GM21447 (cell line): ENCODE results near the gene CFAP161.
"Not testable (repeated sequence)": the region's sequence is repeated elsewhere in the genome, so short reads cannot be mapped to it uniquely, and the experiment has no call there.

Experiments used
- ATAC-seq: cut with Tn5 transposase; IDR thresholded peaks from one replicate; pipeline ENCODE4 v1.9.1; 2021; ENCODE audit not compliant: unreplicated experiment

CFAP161 gene

DNA sequence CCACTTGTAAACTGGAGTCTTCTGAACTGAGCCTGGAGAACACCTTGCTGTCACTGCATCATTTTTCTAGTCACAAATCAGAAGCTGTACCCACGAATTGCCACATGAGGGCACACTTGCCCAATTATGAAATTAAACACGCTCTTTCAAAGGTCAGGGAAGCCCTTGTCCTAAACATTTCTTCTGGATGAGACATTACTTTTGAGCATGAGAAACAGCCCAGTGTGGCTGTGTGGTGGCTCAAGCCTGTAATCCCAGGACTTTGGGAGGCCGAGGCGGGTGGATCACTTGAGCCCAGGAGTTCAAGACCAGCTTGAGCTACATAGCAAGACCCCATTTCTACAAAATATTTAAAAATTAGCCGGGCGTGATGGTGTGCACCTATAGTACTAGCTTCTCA, 27.5 kb upstream of the CFAP161 start:
- ATAC-seq = no peak

DNA sequence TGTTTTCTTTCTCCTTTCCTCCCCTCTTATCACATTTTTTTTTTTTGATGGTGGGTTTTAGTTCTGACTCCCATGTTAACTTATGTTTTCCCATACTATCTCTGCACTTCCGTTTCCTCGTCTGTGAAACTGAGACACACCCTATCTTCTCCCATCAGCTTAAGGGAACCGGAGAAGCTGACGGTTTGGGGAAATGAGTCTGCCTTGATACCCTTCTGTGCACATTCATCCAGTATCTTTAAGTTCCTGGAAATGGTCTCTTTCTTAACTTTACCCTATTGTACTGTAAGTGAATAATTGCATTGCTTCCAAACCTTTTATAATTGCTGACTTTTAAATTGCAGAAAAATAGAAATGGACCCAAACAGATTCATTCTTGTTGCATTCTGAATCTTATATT, 26.2 kb upstream of the CFAP161 start:
- ATAC-seq = no peak

GRCh38 chr15:81108427-81108826, 25.6 kb upstream of the CFAP161 start:
- no peak for ATAC-seq

GRCh38 chr15:81111018-81111417, 23.1 kb upstream of the CFAP161 start:
- no peak for ATAC-seq

GRCh38 chr15:81111510-81112470, 22.3 kb upstream of the CFAP161 start:
- peak; percentile 97 for ATAC-seq

GRCh38 chr15:81113204-81113657, 20.8 kb upstream of the CFAP161 start:
- ATAC-seq = no peak

DNA sequence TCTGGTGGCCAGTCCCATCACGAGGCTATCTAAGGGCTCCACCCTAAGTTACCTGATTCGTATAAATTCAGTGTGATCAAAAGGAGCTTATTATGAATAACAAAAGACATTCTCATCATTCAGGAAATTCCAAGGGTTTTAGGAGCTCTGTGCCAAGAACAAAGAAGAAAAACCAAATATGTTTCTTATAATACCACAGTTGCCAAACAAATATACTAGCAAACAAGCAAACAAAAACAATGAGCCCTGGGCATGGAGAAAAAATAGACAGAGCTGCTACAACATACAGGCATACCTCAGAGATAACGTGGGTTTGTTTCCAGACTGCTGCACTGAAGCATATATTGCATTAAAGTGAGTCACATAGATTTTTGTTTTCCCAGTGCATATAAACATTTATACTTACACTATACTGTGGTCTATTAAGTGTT, 20.2 kb upstream of the CFAP161 start:
- no peak for ATAC-seq

DNA sequence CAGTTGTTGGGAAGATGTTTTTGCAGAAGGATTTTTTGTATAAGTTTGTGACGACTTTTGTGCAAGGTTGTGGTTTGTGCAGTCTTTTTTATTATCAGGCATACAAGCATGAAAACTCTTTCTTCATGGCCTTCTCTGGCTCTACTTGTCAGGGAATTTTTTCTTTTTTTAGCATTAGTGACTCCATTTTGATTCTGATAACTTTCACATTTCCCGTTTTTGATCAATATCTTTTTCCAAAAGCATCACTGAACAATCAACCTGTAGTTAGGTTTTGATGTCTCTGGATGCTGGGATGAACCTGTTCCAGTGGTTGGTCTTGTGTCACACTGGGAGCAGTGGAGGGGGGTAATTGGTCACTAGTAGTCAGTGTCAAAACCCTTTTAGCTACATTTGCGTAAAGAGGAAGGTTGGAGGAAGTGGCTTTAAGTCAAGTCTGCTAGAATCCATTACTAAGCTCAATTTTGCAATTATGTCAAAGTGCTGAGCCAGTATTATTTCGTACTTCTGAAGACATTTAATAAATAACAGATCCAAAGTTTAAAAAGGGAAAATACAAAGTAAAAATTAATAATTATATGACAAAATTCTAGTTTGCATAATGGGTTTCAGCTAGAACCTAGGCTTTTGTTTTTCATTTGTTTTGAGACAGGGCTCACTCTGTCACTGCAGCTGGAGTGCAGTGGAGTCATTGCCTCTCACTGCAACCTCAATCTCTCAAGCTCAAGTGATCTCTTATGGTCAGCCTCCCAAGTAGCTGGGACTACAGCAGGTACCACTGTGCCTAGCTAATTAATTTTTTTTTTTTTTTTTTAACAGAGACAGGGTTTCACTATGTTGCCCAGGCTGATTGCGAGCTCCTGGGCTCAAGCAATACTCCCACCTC, 18.8 kb upstream of the CFAP161 start:
- ATAC-seq = no peak

- no peak for ATAC-seq
Measured at GRCh38 chr15:81117136-81117535, 16.9 kb upstream of the CFAP161 start.

GRCh38 chr15:81117581-81117980, 16.5 kb upstream of the CFAP161 start:
- ATAC-seq = no peak

DNA sequence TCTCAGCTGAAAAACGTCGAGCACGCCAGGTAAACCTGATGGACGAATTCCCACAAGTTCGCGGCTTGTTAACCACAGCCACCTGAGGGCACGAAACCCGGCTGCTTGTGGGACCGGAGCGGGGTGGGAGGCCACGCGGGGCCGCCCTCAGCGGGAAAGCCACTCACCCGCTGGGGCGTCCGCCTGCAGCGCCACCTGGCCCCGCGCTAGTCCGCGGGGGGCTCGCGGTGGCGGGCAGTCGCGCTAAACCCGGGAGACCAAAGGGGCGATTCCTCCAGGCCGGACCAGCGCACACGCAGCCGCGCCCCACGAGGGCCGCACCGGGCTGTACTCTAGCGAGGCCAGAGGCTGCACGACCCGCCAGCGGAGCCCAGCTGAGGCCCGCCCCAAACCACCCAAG, 15.7 kb upstream of the CFAP161 start:
- no peak for ATAC-seq

DNA sequence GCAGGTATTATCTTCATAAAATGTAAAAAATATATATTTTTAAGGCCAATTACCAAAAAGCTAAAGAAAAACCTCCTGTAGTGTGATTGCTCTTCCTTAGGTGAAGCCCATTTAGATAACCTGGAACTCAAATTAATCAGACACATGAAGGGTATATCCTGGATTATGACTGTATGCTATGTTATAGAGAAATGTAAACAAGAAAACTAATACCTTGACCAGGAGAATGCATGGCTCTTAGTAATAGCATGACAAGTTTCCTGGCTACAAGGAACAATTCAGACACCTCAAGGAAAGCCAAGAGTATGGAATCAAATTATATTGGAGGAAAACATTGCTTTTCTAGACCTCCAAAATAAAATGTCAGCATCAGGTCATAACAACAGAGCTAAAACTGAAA, 14.0 kb upstream of the CFAP161 start:
- ATAC-seq = no peak

DNA sequence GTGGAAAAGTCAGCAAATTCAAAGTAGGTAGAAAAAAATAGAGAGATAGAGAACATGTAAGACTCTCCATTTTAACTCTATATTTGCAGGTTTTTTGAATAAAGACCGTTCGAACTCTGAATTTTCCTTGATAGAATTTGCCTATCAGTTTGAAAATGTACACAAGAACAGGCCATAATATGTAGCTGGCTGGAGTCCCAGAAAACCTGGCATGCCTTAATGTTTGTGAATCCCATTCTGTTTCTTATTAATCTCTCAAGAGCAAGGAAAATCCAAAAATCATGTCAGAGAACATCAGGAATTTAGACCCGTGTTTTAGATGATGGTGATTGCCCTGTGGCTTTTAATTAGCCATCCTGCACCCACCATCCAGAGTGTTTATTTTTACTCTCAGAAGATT, 7.2 kb upstream of the CFAP161 start:
- ATAC-seq = no peak

DNA sequence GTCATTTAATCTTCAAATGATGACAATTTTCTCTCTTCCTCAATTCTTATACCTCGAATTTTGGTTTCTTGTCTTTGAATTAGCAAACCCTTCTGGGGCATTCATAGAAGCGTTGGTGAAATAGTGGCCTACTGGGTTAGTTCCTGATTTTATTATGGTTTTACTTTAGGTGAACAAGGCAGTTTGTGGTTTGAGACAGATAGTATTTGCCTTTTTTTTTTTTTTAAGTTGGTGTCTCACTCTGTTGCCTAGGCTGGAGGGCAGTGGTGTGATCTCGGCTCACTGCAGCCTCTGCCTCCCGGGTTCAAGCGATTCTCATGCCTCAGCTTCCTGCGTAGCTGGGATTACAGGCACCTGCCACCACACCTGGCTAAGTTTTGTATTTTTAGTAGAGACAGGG, 7.4 kb downstream of the CFAP161 start:
- not testable (repeated sequence) for ATAC-seq

GRCh38 chr15:81146006-81146405, 11.9 kb downstream of the CFAP161 start:
- ATAC-seq = no peak

DNA sequence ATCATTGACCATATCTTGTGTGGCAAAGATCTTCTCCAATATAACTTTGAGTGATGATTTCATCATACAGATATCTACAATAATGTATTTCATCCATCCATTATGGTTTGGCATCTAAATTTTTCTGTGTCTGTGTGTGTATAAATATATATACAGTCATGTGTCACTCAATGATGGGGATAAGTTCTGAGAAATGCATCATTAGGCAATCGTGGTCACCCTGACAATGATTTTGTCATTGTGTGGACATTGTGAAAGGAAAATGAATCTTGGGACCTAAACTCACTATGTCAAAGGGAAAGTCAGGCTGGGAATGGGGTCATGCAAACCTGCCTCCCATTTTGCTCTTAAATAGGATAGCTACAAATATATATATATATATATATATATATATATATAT, 12.4 kb downstream of the CFAP161 start:
- no peak for ATAC-seq

GRCh38 chr15:81151389-81151788, 17.3 kb downstream of the CFAP161 start:
- ATAC-seq = no peak

DNA sequence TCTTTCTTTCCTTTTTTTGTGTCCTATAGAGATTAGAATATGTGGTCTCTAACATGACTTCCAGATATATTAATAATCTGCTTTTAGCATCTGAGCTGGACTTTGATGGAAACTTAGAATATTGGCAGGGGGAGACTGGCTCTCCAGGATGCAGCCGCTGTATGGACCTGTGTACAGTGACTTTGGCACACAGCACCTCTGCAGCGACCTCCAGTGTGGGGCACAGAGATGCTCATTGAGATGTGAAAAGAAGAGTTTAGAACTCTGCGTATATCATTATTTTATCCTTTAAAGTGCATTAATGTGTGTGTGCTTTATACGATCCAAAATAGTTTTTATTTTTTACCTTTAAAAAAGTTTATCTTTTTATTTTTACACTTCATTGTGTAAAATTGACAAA, 18.3 kb downstream of the CFAP161 start:
- ATAC-seq = no peak

DNA sequence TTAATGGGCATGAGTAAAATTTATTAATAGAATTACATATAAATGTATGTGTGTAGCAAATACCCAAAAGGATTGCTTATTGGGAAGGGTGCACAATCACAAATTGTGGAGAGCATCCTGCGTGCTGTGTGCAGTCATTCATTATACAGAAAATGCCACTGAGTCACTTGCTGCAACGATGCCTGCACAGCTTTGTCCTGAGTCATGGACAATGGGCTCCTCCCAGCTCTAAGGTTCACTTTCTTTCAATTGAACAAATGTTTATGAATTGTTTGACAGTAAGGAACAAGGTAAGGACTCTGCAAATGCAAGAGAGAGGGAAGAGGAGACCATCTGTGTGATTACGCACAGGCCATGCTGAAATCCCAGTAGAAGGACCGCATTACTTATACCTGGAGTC, 18.7 kb downstream of the CFAP161 start:
- no peak for ATAC-seq

DNA sequence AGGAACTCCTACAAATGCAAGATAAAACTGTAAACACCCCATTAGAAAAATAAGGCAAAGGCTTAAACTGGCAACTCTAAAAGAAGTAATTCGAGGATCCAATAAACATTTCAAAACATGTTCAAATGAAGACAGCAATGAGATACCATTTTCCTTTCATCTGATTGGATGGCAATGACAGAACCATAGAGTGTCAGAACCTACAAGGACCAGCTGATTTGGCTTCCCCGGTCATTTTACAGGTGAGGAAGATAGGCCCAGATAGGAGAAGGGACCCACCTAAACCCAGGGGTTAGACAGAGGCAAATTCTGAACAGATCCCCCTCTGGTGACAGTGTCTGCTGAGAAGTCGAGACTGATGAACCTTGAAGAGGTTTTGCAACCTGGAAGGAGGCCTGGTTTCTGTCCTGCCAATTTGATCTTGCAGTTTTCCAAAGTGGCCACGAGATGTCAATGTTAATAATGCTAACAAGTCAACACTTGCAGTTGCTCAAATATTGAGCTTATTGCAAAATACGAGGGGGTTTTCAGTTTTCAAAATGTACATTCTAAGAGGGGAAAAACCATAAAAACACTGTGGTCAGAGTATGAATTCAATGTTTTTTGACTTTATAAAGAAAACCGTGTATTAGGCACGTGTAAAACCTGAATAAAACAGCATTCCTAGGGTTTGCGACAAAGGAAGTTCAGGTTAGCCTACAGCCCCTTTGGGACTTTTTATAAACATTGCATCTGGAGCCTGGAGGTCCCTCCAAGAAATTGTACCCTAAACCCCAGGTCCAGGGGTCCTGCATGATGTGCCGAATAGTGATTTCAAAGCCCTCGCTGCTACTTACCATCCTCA, 21.5 kb downstream of the CFAP161 start:
- ATAC-seq = no peak

DNA sequence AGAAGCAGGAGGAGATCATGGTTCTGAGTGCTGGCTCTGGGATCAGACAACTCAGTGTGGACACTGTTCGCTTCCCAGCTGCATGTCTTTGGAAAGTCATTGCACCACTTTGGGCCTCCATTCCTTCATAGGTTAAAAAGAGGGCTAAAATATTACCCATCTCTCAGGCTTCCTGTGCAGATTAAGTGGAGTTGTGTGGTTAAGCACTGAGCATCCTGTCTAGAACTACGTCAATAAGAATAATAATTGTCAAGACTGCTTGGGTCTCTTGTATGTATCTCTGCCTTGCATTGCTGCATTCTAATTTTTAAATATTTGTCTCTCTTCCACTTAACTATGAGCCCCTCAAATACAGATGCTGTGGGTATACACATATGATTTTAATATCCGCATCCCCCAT, 22.3 kb downstream of the CFAP161 start:
- ATAC-seq = no peak
